DND-41 (cell line): ENCODE data around the gene RHBDF2.
"Not testable (repeated sequence)": the region's sequence is repeated elsewhere in the genome, so short reads cannot be mapped to it uniquely, and the experiment has no call there.

Source experiments
- ATAC-seq: fragments of 200-7000 bp; cut with Tn5 transposase; 3 replicates; pipeline ENCODE4 v1.9.1; 2021; ENCODE audit warnings: low read depth; ENCODE audit not compliant: insufficient read depth
- DNase-seq: peaks from one replicate; pipeline ENCODE4 v3.0.0-alpha.2; 2020
- H2AFZ ChIP-seq: 2 replicates; pipeline ENCODE4 v1.6.0; 2012; ENCODE audit warnings: low read depth, low read length
- H3K27ac ChIP-seq: 2 replicates; pipeline ENCODE4 v1.5.1; 2012; ENCODE audit warnings: low read length, inconsistent platforms
- H3K27me3 ChIP-seq: fragments of 200-600 bp; sonication (generic); 2 replicates; pipeline ENCODE4 v1.6.0; 2012; ENCODE audit warnings: low read length, mild to moderate bottlenecking, inconsistent platforms; ENCODE audit not compliant: insufficient read depth, poor library complexity
- H3K36me3 ChIP-seq: 2 replicates; pipeline ENCODE4 v1.5.1; 2012; ENCODE audit warnings: low read length, inconsistent platforms; ENCODE audit not compliant: insufficient read depth
- H3K4me1 ChIP-seq: 2 replicates; pipeline ENCODE4 v1.5.1; 2012; ENCODE audit warnings: mild to moderate bottlenecking, low read length; ENCODE audit not compliant: insufficient read depth
- H3K4me2 ChIP-seq: 2 replicates; pipeline ENCODE4 v1.6.0; 2012; ENCODE audit warnings: mild to moderate bottlenecking, moderate library complexity, low read length, inconsistent platforms; ENCODE audit not compliant: insufficient read depth
- H3K4me3 ChIP-seq, 2 experiments: fragments of 200-600 bp in 1 of 2; shearing (Covaris generic) in 1 of 2; 2 replicates each; pipeline ENCODE4 v1.5.1; 2012 to 2016; ENCODE audit warnings: inconsistent platforms in 2 of 2, low read length in 2 of 2, mild to moderate bottlenecking in 2 of 2, low read depth in 1 of 2, moderate library complexity in 1 of 2
- H3K79me2 ChIP-seq: 2 replicates; pipeline ENCODE4 v1.6.0; 2012; ENCODE audit warnings: low read length, inconsistent platforms; ENCODE audit not compliant: insufficient read depth
- H3K9ac ChIP-seq: 2 replicates; pipeline ENCODE4 v1.6.0; 2012; ENCODE audit warnings: low read depth, mild to moderate bottlenecking, inconsistent platforms, low read length, moderate library complexity
- H3K9me3 ChIP-seq: 2 replicates; pipeline ENCODE4 v1.5.1; 2012; ENCODE audit warnings: low read length, moderate library complexity, mild to moderate bottlenecking, inconsistent platforms; ENCODE audit not compliant: insufficient read depth, severe bottlenecking
- H4K20me1 ChIP-seq: 2 replicates; pipeline ENCODE4 v1.6.0; 2012; ENCODE audit warnings: low read length; ENCODE audit not compliant: insufficient read depth
- CTCF ChIP-seq: IDR thresholded peaks from 2 replicates; pipeline ENCODE4 v1.5.1; 2012; ENCODE audit warnings: borderline replicate concordance, low read length, moderate library complexity, mild to moderate bottlenecking; ENCODE audit not compliant: poor library complexity, severe bottlenecking; ENCODE audit errors: extremely low read depth
- EZH2 ChIP-seq: IDR thresholded peaks from 3 replicates; pipeline ENCODE4 v1.6.1; 2012; ENCODE audit warnings: borderline replicate concordance, low read depth, mild to moderate bottlenecking, moderate library complexity, low read length, inconsistent platforms; ENCODE audit not compliant: severe bottlenecking

The RHBDF2 gene

GRCh38 chr17:76534831-76535732, 33.9 kb upstream of the RHBDF2 start:
- no peak overlapping the region for H3K4me2 ChIP-seq
- H3K4me1 ChIP-seq: no peaks in the 10 kb centered on the region
- H3K27me3 ChIP-seq: no peaks in the 10 kb centered on the region
- no peak overlapping the region for H3K27ac ChIP-seq
- no peaks in the 10 kb centered on the region for H3K9me3 ChIP-seq
- TF ChIP-seq EZH2: no peak
- no peak for TF ChIP-seq CTCF
- H3K79me2 ChIP-seq: no peaks in the 10 kb centered on the region
- H4K20me1 ChIP-seq: no peaks in the 10 kb centered on the region; the same call in 1 of the 2 replicates
- H2AFZ ChIP-seq: no peak overlapping the region
- DNase-seq (no peak), ATAC-seq (no peak)
- H3K36me3 ChIP-seq: no peaks in the 10 kb centered on the region
- no peak overlapping the region for H3K9ac ChIP-seq
- no peak overlapping the region for H3K4me3 ChIP-seq

- DNase-seq, H3K36me3 ChIP-seq, H3K27me3 ChIP-seq, H3K4me2 ChIP-seq, ATAC-seq, H3K27ac ChIP-seq, H2AFZ ChIP-seq, H4K20me1 ChIP-seq, H3K4me1 ChIP-seq, H3K9me3 ChIP-seq, H3K9ac ChIP-seq, H3K4me3 ChIP-seq, H3K79me2 ChIP-seq: not testable (repeated sequence)
These were observed 32.6 kb upstream of the RHBDF2 start for GRCh38 chr17:76533640-76534359.

GRCh38 chr17:76532072-76532651, 30.9 kb upstream of the RHBDF2 start:
- H3K9me3 ChIP-seq: no peaks in the 10 kb centered on the region
- H3K27me3 ChIP-seq: no peaks in the 10 kb centered on the region
- ATAC-seq (no peak), DNase-seq (no peak)
- no peak overlapping the region for H3K4me2 ChIP-seq
- H3K4me1 ChIP-seq: no peaks in the 10 kb centered on the region
- no peaks in the 10 kb centered on the region; the same call in 1 of the 2 replicates for H4K20me1 ChIP-seq
- H3K27ac ChIP-seq: no peak overlapping the region
- no peak overlapping the region for H2AFZ ChIP-seq
- H3K4me3 ChIP-seq: no peak overlapping the region
- no peaks in the 10 kb centered on the region for H3K36me3 ChIP-seq
- TF ChIP-seq EZH2: no peak
- no peak for TF ChIP-seq CTCF
- H3K79me2 ChIP-seq: no peaks in the 10 kb centered on the region
- H3K9ac ChIP-seq: no peak overlapping the region

GRCh38 chr17:76531486-76532038, 30.3 kb upstream of the RHBDF2 start:
- Histone ChIP-seq H3K9ac (no peak overlapping the region), H3K4me2 (no peak overlapping the region), H2AFZ (no peak overlapping the region), H3K4me1 (no peaks in the 10 kb centered on the region), H3K9me3 (no peaks in the 10 kb centered on the region), H3K27ac (no peak overlapping the region), H3K36me3 (no peaks in the 10 kb centered on the region), H3K27me3 (no peaks in the 10 kb centered on the region), H3K4me3 (no peak overlapping the region), H3K79me2 (no peaks in the 10 kb centered on the region), H4K20me1 (no peaks in the 10 kb centered on the region; the same call in 1 of the 2 replicates)
- TF ChIP-seq EZH2: no peak
- TF ChIP-seq CTCF: no peak
- DNase-seq (no peak), ATAC-seq (no peak)
